Ascending aorta (tissue), 2 donors: ENCODE measurements around the gene SELENOO. TPM values are rescaled to one million over a fixed set of nuclear protein-coding genes. Genes with fewer than 3 reads are reported as not detected.

Experiments
- DNase-seq, 2 donors: peaks; one replicate each; pipeline ENCODE4 v3.0.0-alpha.2; 2019; ENCODE audit warnings: low spot score in 2 of 2
- H3K27ac ChIP-seq, 2 donors: fragments of 200-600 bp; sonication (generic); one replicate each; pipeline ENCODE4 v1.5.1; 2016 to 2017; ENCODE audit warnings: mild to moderate bottlenecking in 1 of 2
- H3K27me3 ChIP-seq: fragments of 200-600 bp; sonication (generic); one replicate; pipeline ENCODE4 v1.5.1; 2017
- H3K36me3 ChIP-seq, 2 donors: fragments of 200-600 bp; sonication (generic); one replicate each; pipeline ENCODE4 v1.5.1; 2016
- H3K4me1 ChIP-seq, 2 donors: fragments of 200-600 bp; sonication (generic); one replicate each; pipeline ENCODE4 v1.5.1; 2016 to 2017; ENCODE audit warnings: mild to moderate bottlenecking in 1 of 2
- H3K4me3 ChIP-seq, 2 donors: fragments of 200-600 bp; sonication (generic); one replicate each; pipeline ENCODE4 v1.5.1; 2016 to 2017; ENCODE audit warnings: mild to moderate bottlenecking in 1 of 2
- H3K9me3 ChIP-seq, 2 donors: fragments of 200-600 bp; sonication (generic); one replicate each; pipeline ENCODE4 v1.5.1; 2016
- intact Hi-C: fragments of 100-400 bp; cut with DNase I; formaldehyde crosslinking; loops from one replicate; pipeline ENCODE4 v1.15.1; 2023
- total RNA-seq: library from RNA; depleted of rRNA; stranded (reverse); fragments of >200 nt; gene quantifications from one replicate; pipeline ENCODE4 v1.1.0, GENCODE V29; 2016
- TF ChIP-seq, protein P1 (sequence below), 3 experiments: fragments of 200-600 bp in 2 of 3; fragments of 450-650 bp in 1 of 3; sonication (generic) in 2 of 3; IDR thresholded peaks; one replicate each; pipeline ENCODE4 v1.5.1; 2016 to 2019; ENCODE audit warnings: antibody characterized with exemption in 3 of 3, mild to moderate bottlenecking in 1 of 3, moderate library complexity in 1 of 3

SELENOO gene
- total RNA-seq, 1 donor from 2014 or later, result 41.7 TPM

DNA sequence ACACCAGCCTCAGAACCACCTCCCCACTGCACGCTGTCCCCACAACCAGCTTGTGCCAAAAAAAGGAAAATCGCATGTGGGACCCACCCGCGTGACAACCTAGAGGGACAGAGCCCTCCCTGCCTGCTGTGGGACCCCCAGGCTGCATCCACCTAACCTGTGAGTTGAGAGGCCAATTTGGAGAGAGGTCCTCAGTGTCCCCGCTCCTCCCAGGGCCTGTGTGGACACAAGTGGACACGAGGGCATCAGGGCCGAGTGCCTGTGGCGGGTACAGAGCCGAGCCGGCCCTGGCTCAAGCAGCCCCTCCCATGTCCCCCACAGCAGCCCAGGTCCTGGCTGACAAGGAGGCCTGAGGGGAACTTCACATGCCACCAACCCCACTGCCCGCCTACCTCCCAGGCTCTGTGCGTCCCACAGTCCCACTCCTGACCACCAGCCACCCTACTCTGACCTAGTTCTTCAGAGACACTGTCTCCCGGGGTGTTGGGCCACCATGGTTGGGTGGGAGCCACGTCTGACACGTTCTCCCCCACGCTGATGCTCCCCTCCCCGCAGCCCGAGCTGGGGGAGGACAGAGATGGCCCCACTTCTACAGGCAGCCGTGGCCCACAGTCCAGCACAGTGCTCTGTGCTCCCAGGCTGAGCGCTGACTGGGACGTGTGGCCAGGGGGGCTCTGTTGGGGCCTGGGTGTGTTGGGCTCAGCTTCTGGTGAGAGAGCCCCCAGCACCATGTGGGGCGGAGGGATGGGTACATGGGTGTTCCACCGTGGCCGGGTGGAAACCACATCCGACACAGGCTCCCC is 19.2 kb downstream of the SELENOO start:
- Histone ChIP-seq H3K9me3 (no peaks in the 10 kb centered on the region), H3K27me3 (no peaks in the 10 kb centered on the region), H3K36me3 (peaks cover 83 to 92% of the 10 kb centered on the region in 2 donors), H3K4me3 (no peak overlapping the region), H3K4me1 (no peaks in the 10 kb centered on the region), H3K27ac (no peak overlapping the region)
- intact Hi-C loops, result no loop called here
- DNase-seq, result no peak
- TF ChIP-seq, protein P1, sequence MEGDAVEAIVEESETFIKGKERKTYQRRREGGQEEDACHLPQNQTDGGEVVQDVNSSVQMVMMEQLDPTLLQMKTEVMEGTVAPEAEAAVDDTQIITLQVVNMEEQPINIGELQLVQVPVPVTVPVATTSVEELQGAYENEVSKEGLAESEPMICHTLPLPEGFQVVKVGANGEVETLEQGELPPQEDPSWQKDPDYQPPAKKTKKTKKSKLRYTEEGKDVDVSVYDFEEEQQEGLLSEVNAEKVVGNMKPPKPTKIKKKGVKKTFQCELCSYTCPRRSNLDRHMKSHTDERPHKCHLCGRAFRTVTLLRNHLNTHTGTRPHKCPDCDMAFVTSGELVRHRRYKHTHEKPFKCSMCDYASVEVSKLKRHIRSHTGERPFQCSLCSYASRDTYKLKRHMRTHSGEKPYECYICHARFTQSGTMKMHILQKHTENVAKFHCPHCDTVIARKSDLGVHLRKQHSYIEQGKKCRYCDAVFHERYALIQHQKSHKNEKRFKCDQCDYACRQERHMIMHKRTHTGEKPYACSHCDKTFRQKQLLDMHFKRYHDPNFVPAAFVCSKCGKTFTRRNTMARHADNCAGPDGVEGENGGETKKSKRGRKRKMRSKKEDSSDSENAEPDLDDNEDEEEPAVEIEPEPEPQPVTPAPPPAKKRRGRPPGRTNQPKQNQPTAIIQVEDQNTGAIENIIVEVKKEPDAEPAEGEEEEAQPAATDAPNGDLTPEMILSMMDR (IDR thresholded peaks at IDR 0.05), result no peak

DNA sequence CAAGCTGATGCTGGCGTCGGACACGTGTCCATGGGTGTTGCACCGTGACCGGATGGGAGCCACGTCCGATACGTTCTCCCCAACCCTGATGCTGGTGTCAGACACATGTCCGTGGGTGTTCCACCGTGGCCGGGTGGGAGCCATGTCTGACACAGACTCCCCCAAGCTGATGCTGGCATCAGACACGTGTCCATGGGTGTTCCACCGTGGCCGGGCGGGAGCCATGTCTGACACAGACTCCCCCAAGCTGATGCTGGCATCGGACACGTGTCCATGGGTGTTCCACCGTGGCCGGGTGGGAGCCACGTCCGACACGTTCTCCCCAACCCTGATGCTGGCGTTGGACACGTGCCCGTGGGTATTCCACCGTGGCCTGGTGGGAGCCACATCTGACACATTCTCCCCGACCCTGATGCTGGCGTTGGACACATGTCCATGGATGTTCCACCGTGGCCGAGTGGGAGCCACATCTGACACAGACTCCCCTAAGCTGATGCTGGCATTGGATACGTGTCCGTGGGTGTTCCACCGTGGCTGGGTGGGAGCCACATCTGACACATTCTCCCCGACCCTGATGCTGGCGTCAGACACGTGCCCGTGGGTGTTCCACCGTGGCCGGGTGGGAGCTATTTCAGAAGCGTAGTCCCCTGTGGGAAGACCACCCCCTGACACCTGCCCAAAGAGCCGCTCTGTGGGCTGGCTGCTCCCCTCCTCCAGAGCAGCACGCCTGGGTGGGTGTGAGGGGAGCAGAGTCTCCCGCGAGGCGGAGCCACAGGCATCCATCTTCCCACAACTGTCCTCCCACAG is 20.0 kb downstream of the SELENOO start:
- TF ChIP-seq, protein P1 (IDR thresholded peaks at IDR 0.05), result no peak
- DNase-seq, result no peak
- H3K36me3 ChIP-seq, result peaks cover 87 to 94% of the 10 kb centered on the region in 2 donors

DNA sequence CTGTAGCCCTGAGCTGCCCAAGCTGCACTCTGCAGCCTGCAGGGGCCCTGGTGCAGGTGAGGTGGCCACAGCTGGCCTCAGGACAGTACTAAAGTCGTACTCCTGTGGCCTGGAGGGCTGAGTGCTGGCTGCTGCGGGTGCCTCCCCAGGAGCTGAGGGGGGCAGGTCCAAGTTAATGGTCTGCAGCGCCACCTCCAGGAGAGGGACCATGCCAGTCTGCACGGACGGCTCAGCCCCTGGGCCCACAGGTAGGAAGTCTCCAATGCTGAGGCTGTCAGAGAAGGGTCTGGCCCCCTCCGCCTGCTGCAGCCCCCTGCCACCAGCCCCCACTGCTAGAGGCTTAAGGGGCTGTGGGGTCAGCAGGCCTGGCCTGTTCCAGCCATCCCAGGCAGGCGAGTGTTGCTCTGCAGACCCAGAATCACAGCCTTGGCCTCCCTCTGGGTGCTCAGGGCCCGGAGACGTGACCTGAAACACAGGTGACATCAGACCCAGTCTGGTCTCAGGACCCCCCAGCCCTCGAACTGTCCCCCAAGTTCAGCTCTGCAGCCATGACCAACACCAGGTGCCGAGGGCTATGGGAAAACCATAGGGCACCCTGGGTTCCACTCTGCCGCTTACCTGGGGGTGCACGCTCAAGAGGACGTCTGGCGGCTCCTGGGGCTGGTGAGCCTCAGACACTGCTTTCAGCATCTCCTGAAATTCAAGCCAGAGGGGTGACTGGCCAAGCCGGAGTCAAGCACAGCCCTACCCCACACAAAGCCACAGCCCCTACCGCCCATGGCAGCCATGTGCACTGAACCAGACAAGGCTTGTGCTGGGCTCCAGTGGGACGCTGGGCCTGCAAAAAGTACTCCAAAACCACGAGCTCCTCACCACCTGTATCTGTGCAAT is 20.8 kb downstream of the SELENOO start:
- Histone ChIP-seq H3K9me3 (no peaks in the 10 kb centered on the region), H3K27ac (no peak overlapping the region), H3K27me3 (no peaks in the 10 kb centered on the region), H3K36me3 (peaks cover 87 to 94% of the 10 kb centered on the region in 2 donors), H3K4me3 (no peak overlapping the region), H3K4me1 (no peaks in the 10 kb centered on the region)
- TF ChIP-seq, protein P1 (IDR thresholded peaks at IDR 0.05), result no peak
- intact Hi-C loops, result no loop called here
- no peak for DNase-seq

More for the DNA sequence above, 20.0 kb downstream of the SELENOO start:
- Histone ChIP-seq H3K27ac (no peak overlapping the region), H3K27me3 (no peaks in the 10 kb centered on the region), H3K9me3 (no peaks in the 10 kb centered on the region), H3K4me3 (no peak overlapping the region), H3K4me1 (no peaks in the 10 kb centered on the region)
- intact Hi-C loops, result no loop called here

DNA sequence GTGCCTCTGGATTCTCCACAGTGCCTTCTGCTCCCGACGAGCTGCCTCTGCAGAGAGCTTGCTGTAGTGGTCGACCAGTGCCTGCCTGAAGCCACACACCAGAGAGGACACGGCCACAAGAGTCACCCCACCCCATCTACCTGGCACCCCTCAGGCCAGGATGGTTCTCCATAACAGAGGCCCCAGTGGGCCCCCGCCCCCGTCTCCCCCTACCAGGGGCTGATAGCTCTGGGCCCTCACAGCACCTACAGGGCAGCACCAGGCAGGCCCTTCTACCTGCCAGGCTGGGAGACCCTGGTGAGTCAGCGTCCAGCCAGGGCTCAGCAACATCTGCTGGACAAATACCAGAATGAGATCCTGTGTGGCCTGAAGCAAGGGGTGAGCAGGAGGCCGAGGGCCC is 21.7 kb downstream of the SELENOO start:
- H3K4me1 ChIP-seq, result no peaks in the 10 kb centered on the region
- DNase-seq, result no peak
- H3K27me3 ChIP-seq, result no peaks in the 10 kb centered on the region
- TF ChIP-seq, protein P1 (IDR thresholded peaks at IDR 0.05), result no peak
- H3K36me3 ChIP-seq, result peaks cover 87 to 94% of the 10 kb centered on the region in 2 donors
- H3K27ac ChIP-seq, result no peak overlapping the region
- no peak overlapping the region for H3K4me3 ChIP-seq
- no peaks in the 10 kb centered on the region for H3K9me3 ChIP-seq
- intact Hi-C loops, result no loop called here

DNA sequence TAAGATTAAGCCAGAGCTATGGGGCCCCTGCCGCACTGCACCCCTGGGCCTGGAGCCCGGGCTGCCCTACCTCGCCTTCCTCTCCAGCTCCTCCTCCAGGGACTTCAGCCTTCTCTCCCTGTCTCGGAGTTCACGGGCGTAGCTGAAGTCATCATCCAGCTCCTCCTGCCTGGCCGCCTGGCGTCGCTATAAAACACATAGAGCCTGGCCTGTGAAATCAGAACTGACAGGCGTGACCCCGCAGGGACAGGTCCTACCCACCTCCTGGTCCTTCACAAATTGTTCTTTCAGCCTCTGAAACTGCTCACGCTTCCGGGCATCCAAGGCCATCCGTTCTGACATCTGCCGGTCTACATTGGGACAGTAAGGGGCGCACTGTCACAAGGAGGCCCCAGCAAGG is 23.3 kb downstream of the SELENOO start:
- Histone ChIP-seq H3K9me3 (no peaks in the 10 kb centered on the region), H3K36me3 (peaks cover 85 to 94% of the 10 kb centered on the region in 2 donors), H3K4me3 (no peak overlapping the region), H3K27ac (no peak overlapping the region), H3K4me1 (no peaks in the 10 kb centered on the region), H3K27me3 (no peaks in the 10 kb centered on the region)
- intact Hi-C loops, result no loop called here
- TF ChIP-seq, protein P1 (IDR thresholded peaks at IDR 0.05), result no peak
- no peak for DNase-seq
